Measurements from ENCODE around the gene HERC5. TPM values are rescaled to one million over a fixed set of nuclear protein-coding genes. Genes with fewer than 3 reads are reported as not detected.
A peak's percentile ranks its signal among the peaks of the same experiment; 100 is the strongest.

HERC5 gene
- total and polyA plus RNA-seq, 8 donors: 1.7 to 11.6 (median 3.2) TPM; not detected in 1

DNA sequence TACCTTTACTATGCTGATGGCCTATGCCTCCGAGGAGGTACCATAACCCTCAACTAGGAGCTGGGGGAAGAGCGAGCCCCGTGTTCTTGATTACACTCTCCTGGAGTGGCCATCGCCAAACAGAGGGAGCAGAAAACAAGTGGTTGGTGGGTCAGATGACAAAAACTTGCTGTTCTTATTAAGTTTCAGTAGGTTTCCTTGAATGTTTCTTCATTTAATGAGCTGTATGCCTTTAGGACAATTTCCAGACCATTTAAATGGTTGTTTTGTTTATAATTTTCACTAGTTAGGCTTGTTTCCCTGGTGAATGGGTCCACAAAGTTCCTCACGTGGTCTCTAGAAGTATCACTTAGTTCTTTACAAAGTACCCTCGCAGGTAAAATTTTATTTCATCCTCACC lies 62.0 kb downstream of the HERC5 start:
- H3K27me3 ChIP-seq: no peaks in the 10 kb centered on the region
- no peak overlapping the region for H3K4me3 ChIP-seq
- H3K4me1 ChIP-seq: peaks cover 11 to 34% (median 24%) of the 10 kb centered on the region in 4 donors
- 85 to 92% (median 91%) methylated on average over 6 of the region's 6 CpGs for WGBS, 5 donors
- H3K36me3 ChIP-seq: peaks cover 7 to 28% (median 21%) of the 10 kb centered on the region in 4 donors
- H3K9me3 ChIP-seq: no peaks in the 10 kb centered on the region
- no peak for DNase-seq
- no peak for TF ChIP-seq EP300 (IDR thresholded peaks at IDR 0.05)
- TF ChIP-seq POLR2A (IDR thresholded peaks at IDR 0.05): no peak
- TF ChIP-seq POLR2AphosphoS5 (IDR thresholded peaks at IDR 0.05): no peak
- TF ChIP-seq, protein P1, sequence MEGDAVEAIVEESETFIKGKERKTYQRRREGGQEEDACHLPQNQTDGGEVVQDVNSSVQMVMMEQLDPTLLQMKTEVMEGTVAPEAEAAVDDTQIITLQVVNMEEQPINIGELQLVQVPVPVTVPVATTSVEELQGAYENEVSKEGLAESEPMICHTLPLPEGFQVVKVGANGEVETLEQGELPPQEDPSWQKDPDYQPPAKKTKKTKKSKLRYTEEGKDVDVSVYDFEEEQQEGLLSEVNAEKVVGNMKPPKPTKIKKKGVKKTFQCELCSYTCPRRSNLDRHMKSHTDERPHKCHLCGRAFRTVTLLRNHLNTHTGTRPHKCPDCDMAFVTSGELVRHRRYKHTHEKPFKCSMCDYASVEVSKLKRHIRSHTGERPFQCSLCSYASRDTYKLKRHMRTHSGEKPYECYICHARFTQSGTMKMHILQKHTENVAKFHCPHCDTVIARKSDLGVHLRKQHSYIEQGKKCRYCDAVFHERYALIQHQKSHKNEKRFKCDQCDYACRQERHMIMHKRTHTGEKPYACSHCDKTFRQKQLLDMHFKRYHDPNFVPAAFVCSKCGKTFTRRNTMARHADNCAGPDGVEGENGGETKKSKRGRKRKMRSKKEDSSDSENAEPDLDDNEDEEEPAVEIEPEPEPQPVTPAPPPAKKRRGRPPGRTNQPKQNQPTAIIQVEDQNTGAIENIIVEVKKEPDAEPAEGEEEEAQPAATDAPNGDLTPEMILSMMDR (IDR thresholded peaks at IDR 0.05): no peak
- no peak overlapping the region for H3K27ac ChIP-seq
- intact Hi-C loops (cut with DNase I; ENCODE audit: low total_unique reads): loop anchor here (5.0 to 10.0 kb wide), 2 partner anchors 302 to 484 kb away; no protein-coding TSS in a partner anchor

DNA sequence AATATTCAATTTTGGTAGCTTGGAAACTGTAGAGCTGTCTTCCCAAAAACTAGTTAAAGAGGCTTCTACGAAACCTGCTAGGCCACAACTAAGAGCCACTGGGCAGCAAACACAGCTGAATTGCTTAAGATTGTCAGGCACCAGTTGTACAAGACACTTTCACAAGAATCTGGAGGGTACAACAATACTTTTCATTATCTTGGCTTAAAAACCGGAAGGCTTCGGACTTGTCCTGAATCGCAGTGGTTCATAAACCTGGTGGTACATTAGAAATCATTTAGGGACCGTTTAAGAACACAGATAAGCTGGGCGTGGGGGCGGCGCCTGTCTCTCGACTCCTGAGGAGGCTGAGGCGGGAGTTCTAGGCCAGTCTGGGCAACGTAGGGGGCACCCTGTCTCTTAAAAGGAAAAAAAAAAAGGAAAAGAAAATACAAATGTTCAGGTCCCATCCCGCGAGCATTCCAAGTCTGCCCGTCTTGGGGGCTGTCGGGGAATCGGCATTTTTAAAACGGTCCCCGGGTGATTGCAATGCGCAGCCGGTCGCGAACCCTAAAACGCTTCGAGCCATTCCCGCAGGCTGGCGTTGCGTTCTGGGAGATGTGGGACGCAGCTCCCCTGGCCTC lies 65.9 kb downstream of the HERC5 start:
- H3K9me3 ChIP-seq: no peaks in the 10 kb centered on the region
- peak overlapping the region; percentile 77 to 95 (median 93) for H3K27ac ChIP-seq
- no peaks in the 10 kb centered on the region for H3K27me3 ChIP-seq
- H3K36me3 ChIP-seq: peaks cover 7 to 28% (median 21%) of the 10 kb centered on the region in 4 donors
- 1% methylated on average over 20 to 28 of the region's 28 CpGs for WGBS, 5 donors
- TF ChIP-seq, protein P1 (IDR thresholded peaks at IDR 0.05): no peak
- TF ChIP-seq EP300 (IDR thresholded peaks at IDR 0.05) (no peak), POLR2A (IDR thresholded peaks at IDR 0.05) (no peak), POLR2AphosphoS5 (IDR thresholded peaks at IDR 0.05) (no peak)
- peaks cover 9 to 44% (median 25%) of the 10 kb centered on the region in 4 donors for H3K4me1 ChIP-seq
- intact Hi-C loops (cut with DNase I; ENCODE audit: low total_unique reads): loop anchor here (10.0 kb wide), 1 partner anchor 238 kb away; the partner anchor contains the start of gene PPM1K
- peak; percentile 38 to 71 for DNase-seq
- peak overlapping the region; percentile 77 to 90 (median 84) for H3K4me3 ChIP-seq

DNA sequence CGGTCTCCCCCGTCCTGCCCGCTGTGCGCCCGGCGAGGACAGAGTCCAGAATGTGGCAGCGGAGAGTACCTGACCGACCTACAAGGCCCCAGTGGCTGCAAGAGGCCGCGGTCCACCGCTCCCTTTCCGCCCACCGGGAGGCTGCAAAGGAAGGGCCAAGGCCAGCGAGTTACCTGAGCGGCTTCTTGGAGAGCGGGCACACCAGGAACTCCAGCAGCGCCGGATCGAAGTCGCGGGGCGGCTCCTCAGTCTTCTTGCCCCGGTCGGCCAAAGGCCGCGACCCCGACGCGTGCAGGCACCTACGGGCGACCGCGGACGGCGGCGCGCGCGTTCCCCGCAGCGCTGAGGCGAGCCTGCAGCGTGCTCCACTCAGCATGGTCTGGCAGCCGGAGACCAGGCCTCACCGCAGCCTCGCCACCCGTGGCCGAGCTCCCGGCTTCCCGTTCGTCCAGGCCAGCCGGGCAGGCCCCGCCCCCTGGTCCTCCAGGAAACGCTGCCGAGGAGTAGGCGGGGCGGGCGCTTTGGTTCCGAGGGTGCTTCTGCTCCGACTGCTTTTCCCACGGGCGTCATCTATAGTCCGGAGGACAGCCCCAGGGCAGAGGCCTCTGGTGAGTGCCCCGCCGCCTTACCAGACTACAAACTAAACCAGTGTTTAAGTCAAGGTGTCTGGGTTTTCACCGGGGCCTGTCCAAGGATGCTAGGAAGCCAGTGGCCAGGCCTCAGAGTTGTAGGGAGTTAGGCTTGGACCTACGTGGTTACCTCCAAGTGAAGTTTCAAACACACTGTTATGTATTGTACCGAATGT lies 66.6 kb downstream of the HERC5 start, which contains the start of gene PYURF:
TSS of gene PYURF (minus strand) at position 452 of the 805 bp plus-strand sequence. CDS start at position 376, 76 bp downstream.
- H3K27ac ChIP-seq: peak within 1 kb of the TSS; percentile 77 to 95 (median 93)
- peak; percentile 97 for DNase-seq
- peak within 1 kb of the TSS; percentile 77 to 90 (median 84) for H3K4me3 ChIP-seq
- WGBS, 5 donors: 0 to 1% (median 0%) methylated on average over 27 to 68 of the region's 68 CpGs
- H3K36me3 ChIP-seq: peaks cover 7 to 28% (median 21%) of the 10 kb centered on the region in 4 donors
- H3K4me1 ChIP-seq: peaks cover 9 to 44% (median 25%) of the 10 kb centered on the region in 4 donors
- H3K27me3 ChIP-seq: no peaks in the 10 kb centered on the region
- H3K9me3 ChIP-seq: no peaks in the 10 kb centered on the region
- TF ChIP-seq POLR2A (IDR thresholded peaks at IDR 0.05) (peak in 2 of 4 donors; percentile 12 to 37), POLR2AphosphoS5 (IDR thresholded peaks at IDR 0.05) (peak; percentile 71 to 97 (median 89)), EP300 (IDR thresholded peaks at IDR 0.05) (no peak)
- intact Hi-C loops (cut with DNase I; ENCODE audit: low total_unique reads): loop anchor here (10.0 kb wide), 1 partner anchor 239 kb away; the partner anchor contains the start of gene PPM1K

DNA sequence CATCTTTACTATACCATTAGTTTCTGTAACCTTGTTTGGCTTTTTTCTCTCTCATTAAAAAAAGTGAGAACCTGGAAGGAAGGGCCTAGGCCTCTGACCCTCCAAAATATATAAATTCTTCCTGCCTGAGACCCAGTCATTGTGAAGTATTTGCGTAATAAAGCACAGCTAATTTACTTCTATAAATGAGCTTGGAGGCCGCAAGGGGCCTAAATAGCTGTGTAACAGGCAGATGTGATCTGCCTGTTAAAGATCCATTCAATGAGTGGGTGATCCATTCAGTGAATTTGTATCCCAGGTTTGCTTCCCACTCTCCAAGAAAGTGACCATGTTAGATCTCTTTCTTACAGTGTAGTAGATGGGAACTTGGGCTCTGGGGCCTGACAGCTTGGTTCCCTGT lies 67.3 kb downstream of the HERC5 start:
- intact Hi-C loops (cut with DNase I; ENCODE audit: low total_unique reads): loop anchor here (10.0 kb wide), 1 partner anchor 239 kb away; the partner anchor contains the start of gene PPM1K
- 37 to 61% (median 60%) methylated on average over 2 of the region's 2 CpGs for WGBS, 5 donors
- Histone ChIP-seq H3K27ac (peak overlapping the region; percentile 55 to 95 (median 93)), H3K27me3 (no peaks in the 10 kb centered on the region), H3K4me3 (peak overlapping the region; percentile 77 to 90 (median 84)), H3K9me3 (no peaks in the 10 kb centered on the region), H3K36me3 (peaks cover 7 to 23% (median 19%) of the 10 kb centered on the region in 4 donors), H3K4me1 (peaks cover 9 to 44% (median 25%) of the 10 kb centered on the region in 4 donors)
- peak in 1 of 2 donors; percentile 12 for DNase-seq
- TF ChIP-seq POLR2A (IDR thresholded peaks at IDR 0.05): no peak
- TF ChIP-seq, protein P1 (IDR thresholded peaks at IDR 0.05): no peak
- no peak for TF ChIP-seq POLR2AphosphoS5 (IDR thresholded peaks at IDR 0.05)
- no peak for TF ChIP-seq EP300 (IDR thresholded peaks at IDR 0.05)
